Activated CD4-positive, alpha-beta T cell treated with anti-CD3 and anti-CD28 coated beads, Interleukin-2, Interleukin-4, amounts not matched to agents 100 ng/mL and 50 ng/mL, durations not matched to agents 16 hours and 8 hours (primary cell): ENCODE data around the gene CACTIN.
"Not testable (repeated sequence)": the region's sequence is repeated elsewhere in the genome, so short reads cannot be mapped to it uniquely, and the experiment has no call there.

Experiments
- DNase-seq: peaks from one replicate; pipeline ENCODE4 v3.0.0-alpha.2; 2020; ENCODE audit warnings: low spot score

Gene CACTIN

GRCh38 chr19:3646336-3647092 lies 19.9 kb upstream of the CACTIN start:
- DNase-seq: no peak

- no peak for DNase-seq
Observed at GRCh38 chr19:3645726-3646125, 19.1 kb upstream of the CACTIN start.

GRCh38 chr19:3645067-3645396 lies 18.4 kb upstream of the CACTIN start:
- no peak for DNase-seq

GRCh38 chr19:3644351-3645066 lies 17.9 kb upstream of the CACTIN start:
- no peak for DNase-seq

- DNase-seq: no peak
Observed at GRCh38 chr19:3643674-3644313, 17.2 kb upstream of the CACTIN start.

GRCh38 chr19:3642987-3643673 lies 16.5 kb upstream of the CACTIN start:
- peak; percentile 9 for DNase-seq

GRCh38 chr19:3642296-3642695 lies 15.7 kb upstream of the CACTIN start:
- DNase-seq: no peak

- DNase-seq: no peak
Observed at GRCh38 chr19:3641515-3642269, 15.1 kb upstream of the CACTIN start.

GRCh38 chr19:3639479-3639878 lies 12.9 kb upstream of the CACTIN start:
- no peak for DNase-seq

GRCh38 chr19:3638208-3639193 lies 11.9 kb upstream of the CACTIN start:
- DNase-seq: no peak

- DNase-seq: no peak
Observed at GRCh38 chr19:3637621-3638020, 11.0 kb upstream of the CACTIN start.

- no peak for DNase-seq
Observed at GRCh38 chr19:3636962-3637361, 10.4 kb upstream of the CACTIN start.

- DNase-seq: no peak
Observed at GRCh38 chr19:3636506-3636905, 9.9 kb upstream of the CACTIN start.

- no peak for DNase-seq
Observed at GRCh38 chr19:3634496-3635045, 8.0 kb upstream of the CACTIN start.

GRCh38 chr19:3633559-3633988 lies 7.0 kb upstream of the CACTIN start:
- DNase-seq: no peak

GRCh38 chr19:3632739-3633558 lies 6.4 kb upstream of the CACTIN start:
- no peak for DNase-seq

GRCh38 chr19:3632098-3632497 lies 5.5 kb upstream of the CACTIN start:
- no peak for DNase-seq

GRCh38 chr19:3631053-3631861 lies 4.7 kb upstream of the CACTIN start:
- DNase-seq: no peak

GRCh38 chr19:3628766-3629165 lies 2.2 kb upstream of the CACTIN start:
- DNase-seq: not testable (repeated sequence)
